H1 (cell line): ENCODE measurements around the gene CCDC60. TPM values are rescaled to one million over a fixed set of nuclear protein-coding genes. Genes with fewer than 3 reads are reported as not detected.
A peak's percentile ranks its signal among the peaks of the same experiment; 100 is the strongest.

Experiments
- CTCF ChIA-PET: fragments of 300-600 bp; sonication (Branson Sonifier 250); formaldehyde crosslinking; loops from one replicate; lab custom pipeline; 2021; ENCODE audit not compliant: partially characterized antibody; lab: Charles Lee
- POLR2A ChIA-PET: fragments of 300-600 bp; sonication (Branson Sonifier 250); formaldehyde crosslinking; loops from one replicate; lab custom pipeline; 2021; ENCODE audit warnings: inconsistent platforms; ENCODE audit not compliant: partially characterized antibody; lab: Charles Lee
- DNase-seq, 2 experiments: peaks; one replicate each; pipeline versions ENCODE4 v3.0.0 to v3.0.0-alpha.2; 2010 to 2022; ENCODE audit warnings: low spot score in 2 of 2, low read depth in 1 of 2, mixed read lengths in 1 of 2
- FAIRE-seq: peaks from 2 replicates; lab custom pipeline; 2011; peaks lifted over from hg19 to GRCh38; lab: Jason Lieb, UNC
- H2AFZ ChIP-seq: 2 replicates; pipeline ENCODE4 v1.8.1; 2012; ENCODE audit warnings: low read length, inconsistent platforms
- H2AK5ac ChIP-seq: 2 replicates; pipeline ENCODE4 v1.6.1; 2013; ENCODE audit warnings: low read depth, low read length
- H2BK120ac ChIP-seq: replicated peaks from 2 replicates; pipeline ENCODE3; 2013; ENCODE audit warnings: low read depth, low read length, inconsistent platforms
- H2BK12ac ChIP-seq: 2 replicates; pipeline ENCODE4 v1.6.1; 2013; ENCODE audit warnings: low read depth, low read length
- H2BK15ac ChIP-seq: 2 replicates; pipeline ENCODE4 v1.6.1; 2013; ENCODE audit warnings: low read length
- H2BK20ac ChIP-seq: 2 replicates; pipeline ENCODE4 v1.6.1; 2013; ENCODE audit warnings: low read length
- H2BK5ac ChIP-seq: 2 replicates; pipeline ENCODE4 v1.6.1; 2013; ENCODE audit warnings: low read depth, low read length
- H3K14ac ChIP-seq: 2 replicates; pipeline ENCODE4 v1.6.1; 2013; ENCODE audit warnings: inconsistent platforms; ENCODE audit not compliant: insufficient read length
- H3K18ac ChIP-seq: 2 replicates; pipeline ENCODE4 v1.6.1; 2013; ENCODE audit warnings: low read length; ENCODE audit errors: extremely low read depth
- H3K23ac ChIP-seq: 2 replicates; pipeline ENCODE4 v1.6.1; 2013; ENCODE audit warnings: inconsistent platforms; ENCODE audit not compliant: insufficient read length
- H3K23me2 ChIP-seq: 2 replicates; pipeline ENCODE4 v1.6.1; 2013; ENCODE audit warnings: low read depth, low read length
- H3K27ac ChIP-seq: 2 replicates; pipeline ENCODE4 v1.6.1; 2011; ENCODE audit warnings: low read depth, low read length, inconsistent platforms
- H3K27me3 ChIP-seq, 4 experiments: replicated peaks in 1 of 4; 1 replicate in 1 of 4; 2 replicates in 3 of 4; pipeline versions ENCODE4 v1.6.1 to v1.8.1; 2011 to 2013; ENCODE audit warnings: low read length in 3 of 4, mild to moderate bottlenecking in 3 of 4, inconsistent platforms in 2 of 4, mixed read lengths in 2 of 4, moderate library complexity in 1 of 4; ENCODE audit not compliant: control insufficient read depth in 3 of 4, insufficient read depth in 3 of 4; ENCODE audit errors: extremely low read depth in 1 of 4
- H3K36me3 ChIP-seq, 4 experiments: 2 replicates each; pipeline versions ENCODE4 v1.6.1 to v1.8.1; 2011 to 2013; ENCODE audit warnings: mild to moderate bottlenecking in 4 of 4, low read length in 3 of 4, moderate library complexity in 2 of 4, control low read depth in 1 of 4, inconsistent platforms in 1 of 4; ENCODE audit not compliant: insufficient read depth in 4 of 4, control insufficient read depth in 2 of 4
- H3K4ac ChIP-seq: replicated peaks from 2 replicates; pipeline ENCODE3; 2013; ENCODE audit warnings: low read length, low read depth, mixed read lengths, inconsistent platforms; ENCODE audit not compliant: insufficient read length
- H3K4me1 ChIP-seq, 4 experiments: replicated peaks in 1 of 4; 1 replicate in 1 of 4; 2 replicates in 3 of 4; pipeline versions ENCODE4 v1.6.1 to v1.8.1; 2011 to 2013; ENCODE audit warnings: low read length in 3 of 4, inconsistent platforms in 2 of 4, mixed read lengths in 1 of 4; ENCODE audit not compliant: insufficient read depth in 4 of 4, control insufficient read depth in 3 of 4
- H3K4me2 ChIP-seq, 2 experiments: 2 replicates each; pipeline versions ENCODE4 v1.6.1 to v1.8.1; 2011 to 2013; ENCODE audit warnings: low read depth in 2 of 2, low read length in 2 of 2, control low read depth in 1 of 2, inconsistent platforms in 1 of 2, mild to moderate bottlenecking in 1 of 2; ENCODE audit not compliant: insufficient read depth in 1 of 2
- H3K4me3 ChIP-seq, 4 experiments: fragments of 200-600, 300-600 bp in 1 of 4; sonication (generic), shearing (Covaris generic), sonication (Bioruptor Twin) in 1 of 4; 2 replicates each; pipeline versions ENCODE4 v1.5.1 to v1.8.1; 2011 to 2016; ENCODE audit warnings: low read length in 4 of 4, low read depth in 3 of 4, control low read depth in 2 of 4, inconsistent platforms in 2 of 4, mild to moderate bottlenecking in 2 of 4, mixed read lengths in 1 of 4, moderate library complexity in 1 of 4; ENCODE audit not compliant: insufficient read depth in 2 of 4; ENCODE audit errors: extremely low read depth in 1 of 4
- H3K56ac ChIP-seq: replicated peaks from 2 replicates; pipeline ENCODE3; 2013; ENCODE audit warnings: low read depth, mild to moderate bottlenecking, mixed read lengths, low read length, inconsistent platforms; ENCODE audit not compliant: insufficient read length
- H3K79me1 ChIP-seq: 2 replicates; pipeline ENCODE4 v1.6.1; 2013; ENCODE audit warnings: low read depth, low read length, control low read depth
- H3K79me2 ChIP-seq, 2 experiments: 2 replicates each; pipeline versions ENCODE4 v1.6.1 to v1.8.1; 2012 to 2013; ENCODE audit warnings: low read length in 2 of 2, mild to moderate bottlenecking in 2 of 2, inconsistent platforms in 1 of 2; ENCODE audit not compliant: insufficient read depth in 2 of 2, control insufficient read depth in 1 of 2
- H3K9ac ChIP-seq, 4 experiments: replicated peaks in 1 of 4; 1 replicate in 1 of 4; 2 replicates in 3 of 4; pipeline versions ENCODE4 v1.6.1 to v1.8.1; 2011 to 2013; ENCODE audit warnings: low read depth in 3 of 4, low read length in 3 of 4, control low read depth in 2 of 4, mild to moderate bottlenecking in 2 of 4, moderate library complexity in 2 of 4, inconsistent platforms in 1 of 4; ENCODE audit errors: extremely low read depth in 1 of 4
- H3K9me3 ChIP-seq, 2 experiments: 2 replicates each; pipeline versions ENCODE4 v1.6.1 to v1.8.1; 2012 to 2013; ENCODE audit warnings: mild to moderate bottlenecking in 2 of 2, moderate library complexity in 2 of 2, control low read depth in 1 of 2, inconsistent platforms in 1 of 2, low read depth in 1 of 2, low read length in 1 of 2, mixed read lengths in 1 of 2; ENCODE audit not compliant: insufficient read depth in 2 of 2
- H4K20me1 ChIP-seq, 2 experiments: replicated peaks in 1 of 2; 2 replicates each; pipeline versions ENCODE3 to v1.8.1; 2011 to 2013; ENCODE audit warnings: inconsistent platforms in 2 of 2, low read length in 2 of 2, mild to moderate bottlenecking in 1 of 2; ENCODE audit not compliant: insufficient read depth in 2 of 2, control insufficient read depth in 1 of 2
- H4K5ac ChIP-seq: 2 replicates; pipeline ENCODE4 v1.6.1; 2013; ENCODE audit warnings: low read length, low read depth, mixed read lengths, inconsistent platforms; ENCODE audit not compliant: insufficient read length
- H4K8ac ChIP-seq: 2 replicates; pipeline ENCODE4 v1.8.0; 2013; ENCODE audit warnings: mild to moderate bottlenecking, moderate library complexity, low read length, inconsistent platforms; ENCODE audit not compliant: insufficient read depth; ENCODE audit errors: extremely low read depth
- H4K91ac ChIP-seq: replicated peaks from 2 replicates; pipeline ENCODE3; 2013; ENCODE audit warnings: low read length, mixed read lengths, inconsistent platforms; ENCODE audit not compliant: insufficient read length
- POLR2A ChIP-seq, 2 experiments: IDR thresholded peaks; 1 replicate in 1 of 2; 2 replicates in 1 of 2; pipeline ENCODE4 v1.6.1; 2011; ENCODE audit warnings: low read depth in 2 of 2, low read length in 2 of 2, mild to moderate bottlenecking in 2 of 2; ENCODE audit errors: control extremely low read depth in 1 of 2
- RBBP5 ChIP-seq: IDR thresholded peaks from 2 replicates; pipeline ENCODE4 v1.7.1; 2012; ENCODE audit warnings: low read depth, mild to moderate bottlenecking, inconsistent platforms, low read length, moderate library complexity, borderline replicate concordance
- SP2 ChIP-seq: IDR thresholded peaks from 2 replicates; pipeline ENCODE4 v1.6.1; 2012; ENCODE audit warnings: mild to moderate bottlenecking, low read length, inconsistent platforms
- SP4 ChIP-seq: IDR thresholded peaks from 2 replicates; pipeline ENCODE4 v1.6.1; 2012; ENCODE audit warnings: low read length, inconsistent platforms
- WGBS, 2 experiments: shearing (Covaris generic) in 1 of 2; methylation state at CpG; one replicate each; pipeline versions ENCODE4 v1.1.6 to v1.1.7; 2013 to 2015; ENCODE audit warnings: low lambda C conversion rate in 2 of 2, mixed read lengths in 2 of 2, inconsistent platforms in 1 of 2, low coverage in 1 of 2, missing lambda C conversion rate in 1 of 2; ENCODE audit not compliant: insufficient replicate concordance in 2 of 2, insufficient coverage in 1 of 2, insufficient read length in 1 of 2; ENCODE audit errors: extremely low coverage in 1 of 2, missing lambda C conversion rate in 1 of 2; 5-methylcytosine and 5-hydroxymethylcytosine counted together
- long read RNA-seq, 2 experiments: library from RNA in 1 of 2; library from capped mRNA in 1 of 2; stranded (forward); transcript quantifications; one replicate each; pipeline ENCODE4 v2.0.0, GENCODE V29; 2021; ENCODE audit warnings: inconsistent platforms in 1 of 2
- polyA minus RNA-seq, 3 experiments: library from RNA; depleted of rRNA, polyadenylated mRNA; stranded (reverse); fragments of >200 nt; gene quantifications; 1 replicate in 2 of 3; 2 replicates in 1 of 3; pipeline ENCODE4 v1.2.3, GENCODE V29; 2011
- polyA plus RNA-seq, 7 experiments: library from polyadenylated mRNA; depleted of rRNA in 3 of 7; stranded (reverse) in 5 of 7; unstranded in 2 of 7; fragments of >200 nt in 5 of 7; fragments of 200-250 nt in 2 of 7; gene quantifications; 1 replicate in 5 of 7; 2 replicates in 1 of 7; 4 replicates in 1 of 7; pipeline versions ENCODE4 v1.2.1 to v1.2.3, GENCODE V29; 2011 to 2013; ENCODE audit warnings: missing spikeins in 2 of 7, mixed read lengths in 2 of 7
- total RNA-seq: library from RNA; stranded (reverse); fragmentation: NEBNext Ultra II Directional; extraction: Animal tissue kit (Norgen Biotek cat#: 25700); gene quantifications from 2 replicates; pipeline ENCODE4 v1.2.1, GENCODE V29; 2021
- TF ChIP-seq, protein P1 (sequence below): IDR thresholded peaks from 2 replicates; pipeline ENCODE4 v1.6.1; 2012; ENCODE audit warnings: inconsistent platforms
- TF ChIP-seq, protein P2 (sequence below): IDR thresholded peaks from 2 replicates; pipeline ENCODE4 v1.6.1; 2012; ENCODE audit warnings: inconsistent platforms

Gene CCDC60, protein sequence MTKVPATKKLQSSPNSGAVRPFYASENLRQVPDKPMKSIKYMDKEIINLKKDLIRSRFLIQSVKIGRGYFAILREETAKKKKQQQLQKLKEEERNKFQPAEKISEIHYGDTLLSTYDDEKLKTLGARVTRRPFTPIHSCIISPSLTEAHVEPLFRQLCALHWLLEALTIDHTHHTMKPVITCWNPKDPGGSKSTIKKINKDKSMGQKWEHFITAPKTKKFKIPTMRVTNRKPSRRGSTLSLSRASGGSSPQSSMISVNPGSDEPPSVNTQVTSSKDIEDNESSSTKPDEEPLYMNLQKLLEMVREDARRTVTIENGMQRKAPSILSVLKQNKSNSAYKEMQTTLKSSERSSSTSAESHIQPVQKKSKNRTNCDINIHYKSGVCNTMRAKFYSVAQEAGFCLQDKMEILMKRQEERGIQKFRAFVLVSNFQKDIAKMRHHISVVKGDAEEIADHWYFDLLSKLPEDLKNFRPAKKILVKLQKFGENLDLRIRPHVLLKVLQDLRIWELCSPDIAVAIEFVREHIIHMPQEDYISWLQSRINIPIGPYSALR
- 0.78 TPM in 1 of 2 replicates, not detected in the other for total RNA-seq
- polyA plus RNA-seq (2011; rRNA removed), result 0.05 and 0.06 TPM in 2 replicates
- polyA plus RNA-seq (2011; cell fraction: cytosol; rRNA removed), result 0.18 TPM
- 0.23 TPM for polyA plus RNA-seq (2011; cell fraction: nucleus; rRNA removed)
- 0.25 to 0.41 TPM (median 0.40 TPM) in 3 of 4 replicates, not detected in the other for polyA plus RNA-seq (2012, experiment 1 of 2)
- not detected for polyA plus RNA-seq (2012, experiment 2 of 2)
- polyA plus RNA-seq (2013, experiment 1 of 2), result 0.16 TPM
- polyA plus RNA-seq (2013, experiment 2 of 2), result 0.24 TPM
- 0.19 and 0.29 TPM in 2 replicates for polyA minus RNA-seq (2011; rRNA and poly(A)+ RNA removed)
- polyA minus RNA-seq (2011; cell fraction: cytosol; rRNA and poly(A)+ RNA removed), result not detected
- polyA minus RNA-seq (2011; cell fraction: nucleus; rRNA and poly(A)+ RNA removed), result not detected
- long read RNA-seq, experiment 1, partial matches to known transcripts, result 0 of 2 reads
- long read RNA-seq, experiment 1, other reads (novel, unspliced or antisense), result 2 of 2 reads
- long read RNA-seq, experiment 2, partial matches to known transcripts, result 0 of 1 reads
- long read RNA-seq, experiment 2, other reads (novel, unspliced or antisense), result 1 of 1 reads

DNA sequence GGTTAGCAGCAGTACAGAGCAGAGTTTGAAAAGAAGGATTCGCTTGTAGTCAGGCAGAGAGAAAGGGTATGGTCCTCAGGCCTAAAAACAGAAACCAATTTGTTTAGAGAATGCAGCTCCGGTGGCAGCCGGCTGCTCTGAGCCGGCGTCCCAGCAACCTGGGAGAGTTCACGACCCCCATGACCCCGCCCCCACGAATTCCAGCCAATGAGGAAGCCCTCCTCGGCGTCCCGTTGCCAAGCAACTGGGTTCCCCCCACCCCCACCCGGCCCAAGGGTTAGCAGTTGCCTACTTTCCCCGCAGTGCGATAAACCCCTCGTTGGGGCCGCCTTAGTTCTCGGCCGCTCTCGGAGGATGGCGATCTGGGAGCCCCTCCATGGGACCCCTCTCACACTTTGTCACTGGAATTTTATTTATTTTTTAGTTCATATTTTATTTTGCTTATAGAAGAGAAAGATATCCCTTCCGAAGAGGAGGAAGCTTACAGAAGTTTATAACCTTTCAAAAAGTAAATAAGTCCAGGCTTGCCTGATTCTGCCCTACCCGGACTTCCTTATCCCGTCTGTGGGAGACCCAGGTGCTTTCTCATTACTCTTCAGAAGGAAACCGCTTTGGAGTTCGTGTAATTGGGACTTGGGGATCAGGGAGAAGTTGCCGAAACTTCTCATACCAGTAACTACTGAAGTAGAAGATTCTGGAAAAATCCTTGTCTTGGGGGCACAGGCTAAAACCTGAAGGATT lies at the start of gene CCDC60:
TSS of gene CCDC60 (plus strand) at position 300 of the 741 bp plus-strand sequence. CDS start 448 bp downstream, outside the sequence.
- Histone ChIP-seq H3K4me2 (peak within 1 kb of the TSS; percentile 55 to 56), H2AK5ac (no peak within 1 kb of the TSS), H4K20me1 (peaks cover 0 to 2% of the 10 kb centered on the region in 2 experiments), H3K4ac (no peak within 1 kb of the TSS), H3K18ac (no peak within 1 kb of the TSS), H3K79me2 (no peaks in the 10 kb centered on the region), H3K27ac (no peak within 1 kb of the TSS), H4K91ac (no peak within 1 kb of the TSS), H3K27me3 (peaks cover 21 to 48% (median 41%) of the 10 kb centered on the region in 4 experiments), H2BK12ac (no peak within 1 kb of the TSS), H4K8ac (no peak within 1 kb of the TSS), H2AFZ (no peak within 1 kb of the TSS), H3K23me2 (no peaks in the 10 kb centered on the region; the same call in 1 of the 2 replicates), H2BK120ac (no peak within 1 kb of the TSS), H3K79me1 (no peaks in the 10 kb centered on the region), H3K4me3 (peak within 1 kb of the TSS in 1 of 4 experiments; percentile 50; a peak in 5 of 8 replicates), H3K36me3 (no peaks in the 10 kb centered on the region), H2BK5ac (no peak within 1 kb of the TSS), H4K5ac (no peak within 1 kb of the TSS), H3K14ac (no peak within 1 kb of the TSS), H3K56ac (no peak within 1 kb of the TSS), H2BK15ac (no peak within 1 kb of the TSS), H3K23ac (no peak within 1 kb of the TSS), H3K9me3 (no peaks in the 10 kb centered on the region), H3K9ac (no peak within 1 kb of the TSS; a peak in 1 of 7 replicates), H3K4me1 (peaks cover 0 to 8% (median 3%) of the 10 kb centered on the region in 4 experiments; a peak in 3 of 7 replicates), H2BK20ac (no peak within 1 kb of the TSS)
- FAIRE-seq (peak; percentile 69), DNase-seq (peak; percentile 61 to 93)
- CTCF ChIA-PET, result interaction anchor here (1.4 to 7.9 kb wide), 2 partner anchors 16 to 77 kb away, joined by 3 to 70 read pairs; no protein-coding TSS in a partner anchor
- WGBS, 2 experiments, result 14% methylated on average over 21 of the region's 26 CpGs; no CpG with 5 or more reads in 1 of the 2 experiments
- POLR2A ChIA-PET, result interaction anchor here (0.7 kb wide), 1 partner anchor 11 kb away, joined by 3 read pairs; no protein-coding TSS in a partner anchor
- TF ChIP-seq, protein P1, sequence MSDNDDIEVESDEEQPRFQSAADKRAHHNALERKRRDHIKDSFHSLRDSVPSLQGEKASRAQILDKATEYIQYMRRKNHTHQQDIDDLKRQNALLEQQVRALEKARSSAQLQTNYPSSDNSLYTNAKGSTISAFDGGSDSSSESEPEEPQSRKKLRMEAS, result no peak
- TF ChIP-seq, protein P2, sequence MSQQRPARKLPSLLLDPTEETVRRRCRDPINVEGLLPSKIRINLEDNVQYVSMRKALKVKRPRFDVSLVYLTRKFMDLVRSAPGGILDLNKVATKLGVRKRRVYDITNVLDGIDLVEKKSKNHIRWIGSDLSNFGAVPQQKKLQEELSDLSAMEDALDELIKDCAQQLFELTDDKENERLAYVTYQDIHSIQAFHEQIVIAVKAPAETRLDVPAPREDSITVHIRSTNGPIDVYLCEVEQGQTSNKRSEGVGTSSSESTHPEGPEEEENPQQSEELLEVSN, result no peak
- no peak for TF ChIP-seq POLR2A (IDR thresholded peaks at IDR 0.05; ENCODE audit: control extremely low read depth in 1 of 2, low read depth in 2 of 2, low read length in 2 of 2)
- no peak for TF ChIP-seq SP2
- TF ChIP-seq RBBP5, result no peak
- TF ChIP-seq SP4, result no peak
